NCI-H2107 (cell line): ENCODE results near the gene COQ8A.

Source experiments
- DNase-seq: peaks from one replicate; lab custom pipeline; 2025; lab: John Stamatoyannopoulos, UW

COQ8A gene

GRCh38 chr1:227010645-227011044, 70.6 kb downstream of the COQ8A start:
- DNase-seq, result no peak

GRCh38 chr1:227016990-227017389, 76.9 kb downstream of the COQ8A start:
- no peak for DNase-seq

GRCh38 chr1:227032396-227032795, 92.3 kb downstream of the COQ8A start:
- DNase-seq, result no peak

- DNase-seq, result no peak
These were observed 93.8 kb downstream of the COQ8A start for GRCh38 chr1:227033880-227034279.

- DNase-seq, result no peak
These were observed 95.2 kb downstream of the COQ8A start for GRCh38 chr1:227035316-227035715.

- no peak for DNase-seq
These were observed 97.0 kb downstream of the COQ8A start for GRCh38 chr1:227037121-227037520.
